Breast epithelium (tissue), 3 donors: ENCODE data around the gene SCGB2A2.

ENCODE experiments used
- POLR2A ChIP-seq: fragments of 450-650 bp; IDR thresholded peaks from one replicate; pipeline ENCODE4 v1.6.1; 2016; ENCODE audit warnings: antibody characterized with exemption, mild to moderate bottlenecking, moderate library complexity
- TF ChIP-seq, protein P1 (sequence below), 3 donors: fragments of 450-650 bp; IDR thresholded peaks; one replicate each; pipeline ENCODE4 v1.5.1; 2016 to 2017; ENCODE audit warnings: antibody characterized with exemption in 3 of 3, mild to moderate bottlenecking in 3 of 3, moderate library complexity in 3 of 3

DNA sequence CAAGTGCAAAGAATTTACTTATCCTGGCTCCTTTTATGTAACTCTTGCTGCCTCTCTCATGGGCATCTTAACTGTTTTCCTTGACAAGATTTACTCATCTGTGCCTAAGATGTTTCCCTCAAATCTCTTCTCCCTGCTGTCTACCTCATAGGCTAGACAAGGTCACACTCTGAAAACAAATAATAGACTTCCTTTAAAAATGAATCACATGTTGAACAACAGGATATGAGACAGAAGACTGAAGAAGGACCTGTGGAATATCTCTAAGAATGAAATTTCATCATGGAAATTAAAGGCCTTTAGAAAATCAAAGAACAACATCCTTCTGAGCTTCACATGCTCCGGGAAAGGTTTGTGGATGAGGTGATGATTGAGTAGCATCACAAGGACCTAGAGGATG lies 6.0 kb upstream of the SCGB2A2 start:
- TF ChIP-seq, protein P1, sequence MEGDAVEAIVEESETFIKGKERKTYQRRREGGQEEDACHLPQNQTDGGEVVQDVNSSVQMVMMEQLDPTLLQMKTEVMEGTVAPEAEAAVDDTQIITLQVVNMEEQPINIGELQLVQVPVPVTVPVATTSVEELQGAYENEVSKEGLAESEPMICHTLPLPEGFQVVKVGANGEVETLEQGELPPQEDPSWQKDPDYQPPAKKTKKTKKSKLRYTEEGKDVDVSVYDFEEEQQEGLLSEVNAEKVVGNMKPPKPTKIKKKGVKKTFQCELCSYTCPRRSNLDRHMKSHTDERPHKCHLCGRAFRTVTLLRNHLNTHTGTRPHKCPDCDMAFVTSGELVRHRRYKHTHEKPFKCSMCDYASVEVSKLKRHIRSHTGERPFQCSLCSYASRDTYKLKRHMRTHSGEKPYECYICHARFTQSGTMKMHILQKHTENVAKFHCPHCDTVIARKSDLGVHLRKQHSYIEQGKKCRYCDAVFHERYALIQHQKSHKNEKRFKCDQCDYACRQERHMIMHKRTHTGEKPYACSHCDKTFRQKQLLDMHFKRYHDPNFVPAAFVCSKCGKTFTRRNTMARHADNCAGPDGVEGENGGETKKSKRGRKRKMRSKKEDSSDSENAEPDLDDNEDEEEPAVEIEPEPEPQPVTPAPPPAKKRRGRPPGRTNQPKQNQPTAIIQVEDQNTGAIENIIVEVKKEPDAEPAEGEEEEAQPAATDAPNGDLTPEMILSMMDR (IDR thresholded peaks at IDR 0.05): no peak
- TF ChIP-seq POLR2A: no peak
